ENCODE measurements around the gene COPZ1.

DNA sequence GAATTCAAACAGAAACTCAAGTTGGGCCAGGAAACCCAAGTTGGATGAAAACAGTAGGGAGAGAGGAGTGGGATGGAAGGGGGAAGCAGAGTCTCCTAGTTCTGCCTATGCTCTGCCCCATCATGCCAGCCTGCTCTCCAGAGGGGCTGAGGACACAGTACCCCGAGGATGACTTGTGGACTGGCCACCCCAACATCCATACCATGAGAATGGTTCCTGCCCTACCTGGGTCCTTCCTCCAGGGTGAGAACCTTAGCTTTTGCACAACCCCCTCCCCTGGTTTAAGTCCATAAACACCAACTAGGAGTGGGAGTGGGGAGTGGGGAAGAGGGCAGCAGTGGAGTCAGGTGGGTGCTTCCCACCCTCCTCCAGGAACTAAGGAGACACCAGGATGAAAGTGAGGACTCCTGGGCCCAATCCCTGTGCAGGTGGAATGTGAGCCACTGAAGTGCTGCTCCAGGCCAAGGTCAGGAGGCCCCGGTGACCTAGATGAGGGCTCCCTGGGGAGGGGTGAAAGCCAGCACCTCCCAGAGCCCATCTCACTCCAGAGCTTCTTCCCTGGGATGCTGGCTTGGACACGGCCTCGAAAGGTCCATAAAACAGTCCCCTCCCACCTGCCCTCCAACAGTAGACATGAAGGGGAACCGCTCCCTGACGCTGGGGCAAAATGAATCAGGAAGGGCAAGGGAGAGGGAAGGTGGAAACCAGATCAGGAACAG, 53.0 kb downstream of the COPZ1 start:
- TF ChIP-seq CTCF (IDR thresholded peaks at IDR 0.05) (no peak), POLR2A (IDR thresholded peaks at IDR 0.05) (no peak)

Data from thyroid gland (tissue), 4 donors.